Ishikawa (cell line): ENCODE measurements around the gene ST6GALNAC3.

Source experiments
- EGR1 ChIP-seq: IDR thresholded peaks from 2 replicates; pipeline ENCODE4 v1.6.1; 2012
- RAD21 ChIP-seq: IDR thresholded peaks from 2 replicates; pipeline ENCODE4 v1.6.1; 2012; ENCODE audit warnings: low read depth
- REST ChIP-seq: IDR thresholded peaks from 2 replicates; pipeline ENCODE4 v1.6.1; 2012; ENCODE audit warnings: low read depth, mild to moderate bottlenecking
- TCF12 ChIP-seq: IDR thresholded peaks from 2 replicates; pipeline ENCODE4 v1.6.1; 2012; ENCODE audit warnings: low read depth
- TF ChIP-seq, protein P1 (sequence below): IDR thresholded peaks from 2 replicates; pipeline ENCODE4 v1.6.1; 2012

GRCh38 chr1:76351655-76352054, 277.1 kb downstream of the ST6GALNAC3 start:
- TF ChIP-seq TCF12 (no peak), RAD21 (no peak), EGR1 (no peak), REST (no peak)
- TF ChIP-seq, protein P1, sequence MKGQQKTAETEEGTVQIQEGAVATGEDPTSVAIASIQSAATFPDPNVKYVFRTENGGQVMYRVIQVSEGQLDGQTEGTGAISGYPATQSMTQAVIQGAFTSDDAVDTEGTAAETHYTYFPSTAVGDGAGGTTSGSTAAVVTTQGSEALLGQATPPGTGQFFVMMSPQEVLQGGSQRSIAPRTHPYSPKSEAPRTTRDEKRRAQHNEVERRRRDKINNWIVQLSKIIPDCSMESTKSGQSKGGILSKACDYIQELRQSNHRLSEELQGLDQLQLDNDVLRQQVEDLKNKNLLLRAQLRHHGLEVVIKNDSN = no peak
